ENCODE data around the gene SLC25A21.

GRCh38 chr14:36797634-36798033 is 374.8 kb downstream of the SLC25A21 start:
- no peak for TF ChIP-seq POLR2A (IDR thresholded peaks at IDR 0.05; ENCODE audit: low read depth, low read length)
- no peak for TF ChIP-seq POLR2AphosphoS5 (IDR thresholded peaks at IDR 0.05; ENCODE audit: low read depth, low read length)
